Sigmoid colon (tissue), 3 donors: ENCODE data around the gene ZNF514.

Source experiments
- CTCF ChIP-seq, 4 experiments: fragments of 450-650 bp in 3 of 4; fragments of 200-600 bp in 1 of 4; IDR thresholded peaks; one replicate each; pipeline ENCODE4 v1.5.1; 2016 to 2019; ENCODE audit warnings: antibody characterized with exemption in 4 of 4, mild to moderate bottlenecking in 3 of 4, moderate library complexity in 2 of 4
- POLR2A ChIP-seq, 2 donors: fragments of 450-650 bp; IDR thresholded peaks; one replicate each; pipeline ENCODE4 v1.6.1; 2016; ENCODE audit warnings: antibody characterized with exemption in 2 of 2, mild to moderate bottlenecking in 2 of 2, moderate library complexity in 2 of 2

GRCh38 chr2:95171902-95172301 lies 12.3 kb upstream of the ZNF514 start:
- TF ChIP-seq CTCF (IDR thresholded peaks at IDR 0.05) (no peak), POLR2A (IDR thresholded peaks at IDR 0.05) (no peak)
